Retinal pigment epithelial cell (primary cell): ENCODE results near the gene KLHDC3.

Experiments used
- DNase-seq: peaks from one replicate; pipeline ENCODE4 v3.0.0-alpha.2; 2010; ENCODE audit warnings: low read depth
- H3K4me3 ChIP-seq: 2 replicates; pipeline ENCODE4 v1.5.1; 2011; ENCODE audit warnings: mild to moderate bottlenecking, low read length, control low read depth, moderate library complexity
- CTCF ChIP-seq: conservative IDR thresholded peaks from 2 replicates; pipeline ENCODE4 v1.5.1; 2011; ENCODE audit warnings: low read depth, low read length, control low read depth, inconsistent platforms

KLHDC3 gene

GRCh38 chr6:43058531-43058930, 44.5 kb downstream of the KLHDC3 start:
- no peak for TF ChIP-seq CTCF
- H3K4me3 ChIP-seq: peak overlapping the region; percentile 99
- no peak for DNase-seq

GRCh38 chr6:43059168-43060033, 45.4 kb downstream of the KLHDC3 start, which contains the start of the genes KLC4 and MRPL2:
KLC4 (plus strand) TSS chr6:43059631; CDS start chr6:43061336, 1,705 bp downstream.
MRPL2 (minus strand) TSS chr6:43059434; CDS start chr6:43059381, 53 bp downstream.
- peak; percentile 96 for DNase-seq
- no peak for TF ChIP-seq CTCF
- H3K4me3 ChIP-seq: peak within 1 kb of the TSS; percentile 99

GRCh38 chr6:43060034-43060754, 46.1 kb downstream of the KLHDC3 start:
- H3K4me3 ChIP-seq: peak overlapping the region; percentile 99
- TF ChIP-seq CTCF: no peak
- no peak for DNase-seq

- peak overlapping the region; percentile 99 for H3K4me3 ChIP-seq
- no peak for TF ChIP-seq CTCF
- no peak for DNase-seq
These were observed 46.9 kb downstream of the KLHDC3 start for GRCh38 chr6:43060755-43061633.

- TF ChIP-seq CTCF: no peak
- H3K4me3 ChIP-seq: no peak overlapping the region
- DNase-seq: no peak
These were observed 47.8 kb downstream of the KLHDC3 start for GRCh38 chr6:43061861-43062260.

GRCh38 chr6:43062818-43063217, 48.8 kb downstream of the KLHDC3 start:
- no peak for DNase-seq
- no peak for TF ChIP-seq CTCF
- H3K4me3 ChIP-seq: no peak overlapping the region
